ENCODE measurements around the gene ACKR3.

- TF ChIP-seq TFCP2L1 (CRISPR knock-in tag; IDR thresholded peaks at IDR 0.05) (no peak), ATOH8 (CRISPR knock-in tag; IDR thresholded peaks at IDR 0.05; ENCODE audit: low read depth) (no peak), CEBPB (IDR thresholded peaks at IDR 0.05) (no peak), CHD2 (IDR thresholded peaks at IDR 0.05; ENCODE audit: low read length, partially characterized antibody) (no peak)
Observed at GRCh38 chr2:236531996-236532395, 37.6 kb upstream of the ACKR3 start.
